PFSK-1 (cell line): ENCODE data around the gene CCSER2.

Experiments
- FOXP2 ChIP-seq: optimal IDR thresholded peaks from 2 replicates; pipeline ENCODE3; 2011; ENCODE audit warnings: borderline replicate concordance, control low read depth, inconsistent platforms; ENCODE audit not compliant: insufficient read depth; ENCODE audit errors: extremely low read length, extremely low read depth
- POLR2AphosphoS5 ChIP-seq: IDR thresholded peaks from 2 replicates; pipeline ENCODE4 v1.6.1; 2012; ENCODE audit warnings: low read depth, mild to moderate bottlenecking, control low read depth, low read length, moderate library complexity
- REST ChIP-seq, 2 experiments: IDR thresholded peaks; 2 replicates each; pipeline versions ENCODE4 v1.6.1 to v1.8.0; 2011 to 2012; ENCODE audit warnings: low read depth in 2 of 2, low read length in 2 of 2, control low read depth in 1 of 2, inconsistent platforms in 1 of 2, mild to moderate bottlenecking in 1 of 2, moderate library complexity in 1 of 2; ENCODE audit not compliant: insufficient read depth in 1 of 2
- SIN3A ChIP-seq: IDR thresholded peaks from 2 replicates; pipeline ENCODE4 v1.6.1; 2012; ENCODE audit warnings: mild to moderate bottlenecking, low read length, moderate library complexity, borderline replicate concordance; ENCODE audit not compliant: insufficient read depth
- TAF1 ChIP-seq: IDR thresholded peaks from 2 replicates; pipeline ENCODE4 v1.6.1; 2012; ENCODE audit warnings: low read length, control low read depth, borderline replicate concordance; ENCODE audit not compliant: insufficient read depth

GRCh38 chr10:84549368-84550165 lies 221.2 kb downstream of the CCSER2 start:
- no peak for TF ChIP-seq POLR2AphosphoS5
- no peak for TF ChIP-seq REST (IDR thresholded peaks at IDR 0.05; ENCODE audit: insufficient read depth in 1 of 2, low read depth in 2 of 2, low read length in 2 of 2)
- no peak for TF ChIP-seq SIN3A
- TF ChIP-seq TAF1, result no peak
- TF ChIP-seq FOXP2, result no peak
